ENCODE data around the gene BBS2. TPM values are rescaled to one million over a fixed set of nuclear protein-coding genes. Genes with fewer than 3 reads are reported as not detected.

Gene BBS2
- total and polyA plus RNA-seq, 10 donors: 22.9 to 70.3 (median 50.4) TPM

GRCh38 chr16:56450275-56450985 lies 69.4 kb downstream of the BBS2 start:
- H3K4me3 ChIP-seq: peak overlapping the region; percentile 84 to 98 (median 90)
- H3K27me3 ChIP-seq (replicated peaks in 1 of 7): no peaks in the 10 kb centered on the region
- peaks cover 20 to 62% (median 49%) of the 10 kb centered on the region in 6 donors for H3K4me1 ChIP-seq
- WGBS, 5 donors: 7 to 13% (median 9%) methylated on average over 18 of the region's 18 CpGs
- intact Hi-C loops (cut with DNase I; ENCODE audit: low total_unique reads): no loop called here
- H3K36me3 ChIP-seq: peaks cover 0 to 47% (median 37%) of the 10 kb centered on the region in 6 donors
- peak overlapping the region; percentile 75 to 91 (median 86) for H3K27ac ChIP-seq
- no peaks in the 10 kb centered on the region for H3K9me3 ChIP-seq
- peak; percentile 71 for DNase-seq
- TF ChIP-seq POLR2AphosphoS5 (IDR thresholded peaks at IDR 0.05) (no peak), CTCF (IDR thresholded peaks at IDR 0.05 in 8 of 11, conservative IDR thresholded peaks at IDR 0.05 in 3 of 11) (no peak), POLR2A (IDR thresholded peaks at IDR 0.05) (no peak)

GRCh38 chr16:56448005-56448404 lies 71.8 kb downstream of the BBS2 start:
- TF ChIP-seq POLR2A (IDR thresholded peaks at IDR 0.05) (no peak), CTCF (IDR thresholded peaks at IDR 0.05 in 8 of 11, conservative IDR thresholded peaks at IDR 0.05 in 3 of 11) (no peak), POLR2AphosphoS5 (IDR thresholded peaks at IDR 0.05) (no peak)
- H3K27ac ChIP-seq: no peak overlapping the region
- H3K27me3 ChIP-seq (replicated peaks in 1 of 7): no peaks in the 10 kb centered on the region
- no peak for DNase-seq
- H3K9me3 ChIP-seq: no peaks in the 10 kb centered on the region
- no peak overlapping the region for H3K4me3 ChIP-seq
- H3K36me3 ChIP-seq: peaks cover 0 to 47% (median 33%) of the 10 kb centered on the region in 6 donors
- intact Hi-C loops (cut with DNase I; ENCODE audit: low total_unique reads): no loop called here
- peaks cover 20 to 58% (median 46%) of the 10 kb centered on the region in 6 donors for H3K4me1 ChIP-seq

GRCh38 chr16:56447286-56447685 lies 72.5 kb downstream of the BBS2 start:
- TF ChIP-seq POLR2AphosphoS5 (IDR thresholded peaks at IDR 0.05) (no peak), CTCF (IDR thresholded peaks at IDR 0.05 in 8 of 11, conservative IDR thresholded peaks at IDR 0.05 in 3 of 11) (no peak), POLR2A (IDR thresholded peaks at IDR 0.05) (no peak)
- no peak overlapping the region for H3K27ac ChIP-seq
- no peak overlapping the region for H3K4me3 ChIP-seq
- WGBS, 5 donors: 62 to 81% (median 79%) methylated on average over 2 of the region's 2 CpGs
- intact Hi-C loops (cut with DNase I; ENCODE audit: low total_unique reads): no loop called here
- H3K9me3 ChIP-seq: no peaks in the 10 kb centered on the region
- H3K4me1 ChIP-seq: peaks cover 14 to 50% (median 38%) of the 10 kb centered on the region in 6 donors
- DNase-seq: no peak
- H3K27me3 ChIP-seq (replicated peaks in 1 of 7): no peaks in the 10 kb centered on the region
- H3K36me3 ChIP-seq: peaks cover 0 to 55% (median 38%) of the 10 kb centered on the region in 6 donors

- TF ChIP-seq CTCF (IDR thresholded peaks at IDR 0.05 in 8 of 11, conservative IDR thresholded peaks at IDR 0.05 in 3 of 11): no peak
- no peak for TF ChIP-seq POLR2A (IDR thresholded peaks at IDR 0.05)
- TF ChIP-seq POLR2AphosphoS5 (IDR thresholded peaks at IDR 0.05): no peak
- no peaks in the 10 kb centered on the region for H3K9me3 ChIP-seq
- 88 to 100% (median 97%) methylated on average over 1 of the region's 1 CpG for WGBS, 5 donors
- H3K27ac ChIP-seq: no peak overlapping the region
- no peak for DNase-seq
- no peak overlapping the region for H3K4me3 ChIP-seq
- H3K4me1 ChIP-seq: no peaks in the 10 kb centered on the region
- intact Hi-C loops (cut with DNase I; ENCODE audit: low total_unique reads): no loop called here
- no peaks in the 10 kb centered on the region for H3K27me3 ChIP-seq (replicated peaks in 1 of 7)
- peaks cover 0 to 98% (median 53%) of the 10 kb centered on the region in 6 donors for H3K36me3 ChIP-seq
Measured at GRCh38 chr16:56438038-56438437, 81.8 kb downstream of the BBS2 start.
